ENCODE data around the gene MARK3. TPM values are rescaled to one million over a fixed set of nuclear protein-coding genes. Genes with fewer than 3 reads are reported as not detected.

MARK3 gene
- total RNA-seq, 5 donors from 2014 or later (not counting 1 experiment from before 2014, with no cell fraction given): 94.7 to 128 (median 107) TPM

GRCh38 chr14:103536693-103537092 lies 151.5 kb downstream of the MARK3 start:
- no peaks in the 10 kb centered on the region for H3K9me3 ChIP-seq
- no peak overlapping the region for H3K4me3 Mint-ChIP-seq
- peaks cover 0 to under 1% of the 10 kb centered on the region in 2 experiments for H3K4me1 ChIP-seq (ENCODE audit: control insufficient read depth in 1 of 2, extremely low read depth in 1 of 2, insufficient read depth in 2 of 2, low read length in 2 of 2)
- no peak overlapping the region for H3K4me3 ChIP-seq (ENCODE audit: control insufficient read depth in 1 of 2, extremely low read depth in 1 of 2, low read length in 1 of 2)
- H3K27me3 Mint-ChIP-seq: peaks cover 0 to 4% of the 10 kb centered on the region in 2 donors
- peak overlapping the region in 1 of 2 donors; percentile 59 for H3K27ac Mint-ChIP-seq
- peaks cover 0 to 17% of the 10 kb centered on the region in 2 experiments for H3K27me3 ChIP-seq (replicated peaks in 1 of 2; ENCODE audit: control insufficient read depth in 2 of 2, extremely low read depth in 1 of 2, insufficient read depth in 2 of 2, low read length in 1 of 2)
- ATAC-seq (replicated peaks in 1 of 4): no peak
- H3K4me1 Mint-ChIP-seq: peaks cover 0 to 4% (median 3%) of the 10 kb centered on the region in 3 donors
- no peaks in the 10 kb centered on the region for H3K9me3 Mint-ChIP-seq
- H3K36me3 ChIP-seq (ENCODE audit: control insufficient read depth in 2 of 2, extremely low read depth in 1 of 2, insufficient read depth in 1 of 2, low read length in 1 of 2): peaks cover 5 to 14% of the 10 kb centered on the region in 2 donors
- H3K36me3 Mint-ChIP-seq: no peaks in the 10 kb centered on the region
- no peak for DNase-seq
- ChIA-PET POLR2A (no interaction called here), CTCF (no interaction called here)
- no peak overlapping the region for H3K27ac ChIP-seq (ENCODE audit: low read length)
- WGBS (ENCODE audit: insufficient coverage): 89% methylated on average over 9 of the region's 9 CpGs

DNA sequence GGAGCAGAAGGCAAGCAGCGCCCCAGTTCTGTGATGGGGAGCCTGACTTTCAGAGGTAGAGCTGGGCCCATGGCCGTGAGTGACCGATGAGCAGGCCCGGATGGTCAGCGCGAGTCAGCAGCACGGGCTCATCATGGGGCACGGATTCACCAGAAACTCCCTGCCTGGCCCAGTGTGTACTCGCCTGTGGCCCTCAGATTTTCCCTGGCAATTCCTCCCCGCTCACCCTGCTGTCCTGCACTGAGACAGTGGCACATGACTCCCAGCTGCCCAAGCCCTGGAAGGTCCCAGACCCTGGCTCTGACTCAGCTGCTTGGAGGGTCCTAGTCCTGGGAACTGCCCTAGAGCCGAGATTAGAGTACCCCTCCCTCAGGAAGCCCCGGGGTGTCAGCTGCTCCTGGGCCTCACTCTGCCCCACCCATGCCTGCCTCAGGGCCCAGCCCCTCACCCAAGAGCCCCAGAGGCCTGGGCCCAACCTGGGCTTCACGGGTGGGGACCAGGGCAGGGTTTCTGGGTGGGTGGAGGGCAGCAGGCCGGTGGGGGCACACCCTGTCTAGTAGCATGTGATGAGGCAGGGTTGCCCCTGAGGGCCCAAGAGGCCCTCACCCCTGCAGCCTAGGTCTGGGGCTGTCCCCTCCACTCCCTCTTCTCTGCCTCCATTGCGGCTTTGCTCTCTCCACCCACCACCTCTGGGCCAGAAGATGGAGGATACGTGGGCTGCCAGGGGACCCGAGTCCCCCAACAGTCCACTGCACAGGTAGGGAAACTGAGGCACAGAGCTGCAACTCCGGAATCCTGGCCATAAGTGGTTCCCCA lies 152.2 kb downstream of the MARK3 start:
- H3K4me1 Mint-ChIP-seq: no peaks in the 10 kb centered on the region
- no peak overlapping the region for H3K27ac Mint-ChIP-seq
- peaks cover 0 to 4% of the 10 kb centered on the region in 2 donors for H3K27me3 Mint-ChIP-seq
- Histone ChIP-seq H3K4me1 (ENCODE audit: control insufficient read depth in 1 of 2, extremely low read depth in 1 of 2, insufficient read depth in 2 of 2, low read length in 2 of 2) (no peaks in the 10 kb centered on the region), H3K9me3 (no peaks in the 10 kb centered on the region), H3K4me3 (ENCODE audit: control insufficient read depth in 1 of 2, extremely low read depth in 1 of 2, low read length in 1 of 2) (no peak overlapping the region), H3K27me3 (replicated peaks in 1 of 2; ENCODE audit: control insufficient read depth in 2 of 2, extremely low read depth in 1 of 2, insufficient read depth in 2 of 2, low read length in 1 of 2) (peaks cover 0 to 24% of the 10 kb centered on the region in 2 experiments), H3K36me3 (ENCODE audit: control insufficient read depth in 2 of 2, extremely low read depth in 1 of 2, insufficient read depth in 1 of 2, low read length in 1 of 2) (peaks cover 2 to 14% of the 10 kb centered on the region in 2 donors), H3K27ac (ENCODE audit: low read length) (no peak overlapping the region)
- H3K9me3 Mint-ChIP-seq: no peaks in the 10 kb centered on the region
- ATAC-seq (replicated peaks in 1 of 4): no peak
- H3K36me3 Mint-ChIP-seq: no peaks in the 10 kb centered on the region
- ChIA-PET POLR2A (no interaction called here), CTCF (no interaction called here)
- no peak overlapping the region for H3K4me3 Mint-ChIP-seq
- 85% methylated on average over 13 of the region's 18 CpGs for WGBS (ENCODE audit: insufficient coverage)
- no peak for DNase-seq

GRCh38 chr14:103538291-103539055 lies 153.3 kb downstream of the MARK3 start:
- Mint-ChIP-seq H3K27me3 (peaks cover 0 to 4% of the 10 kb centered on the region in 2 donors), H3K27ac (no peak overlapping the region), H3K4me3 (no peak overlapping the region), H3K36me3 (no peaks in the 10 kb centered on the region), H3K9me3 (no peaks in the 10 kb centered on the region), H3K4me1 (no peaks in the 10 kb centered on the region)
- Histone ChIP-seq H3K27ac (ENCODE audit: low read length) (no peak overlapping the region), H3K9me3 (no peaks in the 10 kb centered on the region), H3K36me3 (ENCODE audit: control insufficient read depth in 2 of 2, extremely low read depth in 1 of 2, insufficient read depth in 1 of 2, low read length in 1 of 2) (peaks cover 0 to 14% of the 10 kb centered on the region in 2 donors), H3K27me3 (replicated peaks in 1 of 2; ENCODE audit: control insufficient read depth in 2 of 2, extremely low read depth in 1 of 2, insufficient read depth in 2 of 2, low read length in 1 of 2) (peaks cover 0 to 35% of the 10 kb centered on the region in 2 experiments), H3K4me1 (ENCODE audit: control insufficient read depth in 1 of 2, extremely low read depth in 1 of 2, insufficient read depth in 2 of 2, low read length in 2 of 2) (no peaks in the 10 kb centered on the region), H3K4me3 (ENCODE audit: control insufficient read depth in 1 of 2, extremely low read depth in 1 of 2, low read length in 1 of 2) (no peak overlapping the region)
- no peak for DNase-seq
- WGBS (ENCODE audit: insufficient coverage): 80% methylated on average over 16 of the region's 30 CpGs
- no peak for ATAC-seq (replicated peaks in 1 of 4)
- CTCF ChIA-PET: no interaction called here
- POLR2A ChIA-PET: interaction anchor here in 1 of 2 donors (0.7 kb wide), 1 partner anchor 111 kb away, joined by 3 read pairs; no protein-coding TSS in a partner anchor

- ATAC-seq (replicated peaks in 1 of 4): peak in 1 of 4 experiments; percentile 35
- Mint-ChIP-seq H3K27ac (no peak overlapping the region), H3K4me1 (no peaks in the 10 kb centered on the region), H3K9me3 (no peaks in the 10 kb centered on the region), H3K27me3 (peaks cover 0 to 4% of the 10 kb centered on the region in 2 donors), H3K4me3 (no peak overlapping the region), H3K36me3 (no peaks in the 10 kb centered on the region)
- POLR2A ChIA-PET: no interaction called here
- WGBS (ENCODE audit: insufficient coverage): 70% methylated on average over 24 of the region's 28 CpGs
- CTCF ChIA-PET: no interaction called here
- Histone ChIP-seq H3K4me3 (ENCODE audit: control insufficient read depth in 1 of 2, extremely low read depth in 1 of 2, low read length in 1 of 2) (no peak overlapping the region), H3K9me3 (no peaks in the 10 kb centered on the region), H3K27me3 (replicated peaks in 1 of 2; ENCODE audit: control insufficient read depth in 2 of 2, extremely low read depth in 1 of 2, insufficient read depth in 2 of 2, low read length in 1 of 2) (peaks cover 0 to 43% of the 10 kb centered on the region in 2 experiments), H3K4me1 (ENCODE audit: control insufficient read depth in 1 of 2, extremely low read depth in 1 of 2, insufficient read depth in 2 of 2, low read length in 2 of 2) (no peaks in the 10 kb centered on the region), H3K27ac (ENCODE audit: low read length) (no peak overlapping the region), H3K36me3 (ENCODE audit: control insufficient read depth in 2 of 2, extremely low read depth in 1 of 2, insufficient read depth in 1 of 2, low read length in 1 of 2) (peaks cover 0 to 11% of the 10 kb centered on the region in 2 donors)
- no peak for DNase-seq
Observed at GRCh38 chr14:103539056-103539825, 154.0 kb downstream of the MARK3 start.

GRCh38 chr14:103540821-103541708 lies 155.8 kb downstream of the MARK3 start:
- Histone ChIP-seq H3K36me3 (ENCODE audit: control insufficient read depth in 2 of 2, extremely low read depth in 1 of 2, insufficient read depth in 1 of 2, low read length in 1 of 2) (peaks cover 0 to under 1% of the 10 kb centered on the region in 2 donors), H3K9me3 (no peaks in the 10 kb centered on the region), H3K27ac (ENCODE audit: low read length) (no peak overlapping the region), H3K4me3 (ENCODE audit: control insufficient read depth in 1 of 2, extremely low read depth in 1 of 2, low read length in 1 of 2) (no peak overlapping the region), H3K4me1 (ENCODE audit: control insufficient read depth in 1 of 2, extremely low read depth in 1 of 2, insufficient read depth in 2 of 2, low read length in 2 of 2) (no peaks in the 10 kb centered on the region), H3K27me3 (replicated peaks in 1 of 2; ENCODE audit: control insufficient read depth in 2 of 2, extremely low read depth in 1 of 2, insufficient read depth in 2 of 2, low read length in 1 of 2) (peaks cover 0 to 52% of the 10 kb centered on the region in 2 experiments)
- ChIA-PET POLR2A (interaction anchor here in 1 of 2 donors (0.5 kb wide), 1 partner anchor 168 kb away, joined by 5 read pairs; no protein-coding TSS in a partner anchor), CTCF (no interaction called here)
- WGBS (ENCODE audit: insufficient coverage): 72% methylated on average over 13 of the region's 17 CpGs
- Mint-ChIP-seq H3K9me3 (no peaks in the 10 kb centered on the region), H3K27ac (no peak overlapping the region), H3K4me1 (no peaks in the 10 kb centered on the region), H3K36me3 (no peaks in the 10 kb centered on the region), H3K4me3 (no peak overlapping the region), H3K27me3 (peaks cover 0 to 4% of the 10 kb centered on the region in 2 donors)
- ATAC-seq (replicated peaks in 1 of 4) (no peak), DNase-seq (no peak)
